HepG2 (cell line): ENCODE data around the gene COG4. TPM values are rescaled to one million over a fixed set of nuclear protein-coding genes. Genes with fewer than 3 reads are reported as not detected.
A peak's percentile ranks its signal among the peaks of the same experiment; 100 is the strongest.

Source experiments
- ARID2 ChIP-seq: sonication (generic); formaldehyde crosslinking; IDR thresholded peaks from 2 replicates; pipeline ENCODE4 v1.8.1; 2022; ENCODE audit warnings: mild to moderate bottlenecking, missing genetic modification reagents, borderline replicate concordance
- ASH2L ChIP-seq: fragments of 300-600, 200-600 bp; sonication (generic); IDR thresholded peaks from 2 replicates; pipeline ENCODE4 v1.7.0; 2017; ENCODE audit warnings: low read depth, mild to moderate bottlenecking, moderate library complexity, mixed read lengths, low read length; ENCODE audit not compliant: insufficient read length
- CCDC6 ChIP-seq: sonication (generic); formaldehyde crosslinking; IDR thresholded peaks from 2 replicates; pipeline ENCODE4 v1.8.1; 2022; ENCODE audit warnings: mild to moderate bottlenecking, missing genetic modification reagents, moderate library complexity
- DPF2 ChIP-seq: sonication (generic); formaldehyde crosslinking; IDR thresholded peaks from 2 replicates; pipeline ENCODE4 v1.4.0; 2020; ENCODE audit warnings: mild to moderate bottlenecking, low read depth, missing genetic modification reagents, borderline replicate concordance
- HNRNPUL1 ChIP-seq: fragments of 200-400 bp; formaldehyde crosslinking; IDR thresholded peaks from 2 replicates; pipeline ENCODE4 v1.6.1; 2017; ENCODE audit warnings: low read depth, mild to moderate bottlenecking, low read length, moderate library complexity
- KAT8 ChIP-seq: IDR thresholded peaks from 2 replicates; pipeline ENCODE4 v1.6.1; 2016; ENCODE audit warnings: missing genetic modification reagents, missing compliant biosample characterization
- RARG ChIP-seq: sonication (generic); formaldehyde crosslinking; IDR thresholded peaks from 2 replicates; pipeline ENCODE4 v1.4.0; 2020; ENCODE audit warnings: low read depth, mild to moderate bottlenecking, missing genetic modification reagents
- RFX1 ChIP-seq: fragments of 450-650 bp; IDR thresholded peaks from 2 replicates; pipeline ENCODE4 v1.6.1; 2017
- SPEN ChIP-seq: sonication (generic); formaldehyde crosslinking; IDR thresholded peaks from 2 replicates; pipeline ENCODE4 v1.5.1; 2020; ENCODE audit warnings: low read depth, mild to moderate bottlenecking, missing genetic modification reagents
- SRSF9 ChIP-seq: fragments of 200-400 bp; formaldehyde crosslinking; IDR thresholded peaks from 2 replicates; pipeline ENCODE4 v1.6.1; 2018; ENCODE audit warnings: borderline replicate concordance, mild to moderate bottlenecking, low read depth, low read length; ENCODE audit not compliant: insufficient read depth, poor library complexity, severe bottlenecking
- SRY ChIP-seq: sonication (generic); formaldehyde crosslinking; IDR thresholded peaks from 2 replicates; pipeline ENCODE4 v1.8.0; 2022; ENCODE audit warnings: mild to moderate bottlenecking, missing genetic modification reagents
- ZBTB3 ChIP-seq: sonication (generic); formaldehyde crosslinking; IDR thresholded peaks from 2 replicates; pipeline ENCODE4 v1.4.0; 2020; ENCODE audit warnings: low read depth, mild to moderate bottlenecking, moderate library complexity, missing genetic modification reagents, borderline replicate concordance
- ZKSCAN5 ChIP-seq: sonication (generic); formaldehyde crosslinking; IDR thresholded peaks from 2 replicates; pipeline ENCODE4 v1.5.1; 2020; ENCODE audit warnings: mild to moderate bottlenecking, missing genetic modification reagents
- ZNF136 ChIP-seq: sonication (generic); formaldehyde crosslinking; IDR thresholded peaks from 2 replicates; pipeline ENCODE4 v1.8.1; 2022; ENCODE audit warnings: low read depth, mild to moderate bottlenecking, moderate library complexity, missing genetic modification reagents
- ZNF263 ChIP-seq: sonication (generic); formaldehyde crosslinking; IDR thresholded peaks from 2 replicates; pipeline ENCODE4 v1.4.0; 2020; ENCODE audit warnings: missing genetic modification reagents
- ZNF546 ChIP-seq: sonication (generic); formaldehyde crosslinking; conservative IDR thresholded peaks from 2 replicates; pipeline ENCODE4 v1.8.1; 2023; ENCODE audit warnings: mild to moderate bottlenecking, missing genetic modification reagents
- ZSCAN22 ChIP-seq: sonication (generic); formaldehyde crosslinking; IDR thresholded peaks from 2 replicates; pipeline ENCODE4 v1.4.0; 2020; ENCODE audit warnings: mild to moderate bottlenecking, missing genetic modification reagents
- polyA plus RNA-seq, 8 experiments: library from polyadenylated mRNA; depleted of rRNA in 3 of 8; stranded (reverse) in 7 of 8; unstranded in 1 of 8; fragments of >200 nt; fragmentation: Illumina TruSeq in 4 of 8; extraction: Trizol in 4 of 8; gene quantifications; 2 replicates each; pipeline versions ENCODE4 v1.2.1 to v1.2.3, GENCODE V29; 2011 to 2016; ENCODE audit warnings: low read depth in 4 of 8, missing spikeins in 1 of 8, mixed read lengths in 1 of 8; ENCODE audit not compliant: insufficient read depth in 1 of 8
- total RNA-seq, 5 experiments: library from RNA; depleted of rRNA; stranded (reverse); fragments of >200 nt; fragmentation: Illumina TruSeq; extraction: Trizol; gene quantifications; 2 replicates each; pipeline ENCODE4 v1.2.3, GENCODE V29; 2016; ENCODE audit warnings: low read depth in 1 of 5
- TF ChIP-seq, protein P1 (sequence below): sonication (generic); formaldehyde crosslinking; IDR thresholded peaks from 2 replicates; pipeline ENCODE4 v1.4.0; 2020; ENCODE audit warnings: mild to moderate bottlenecking, missing genetic modification reagents
- TF ChIP-seq, protein P2 (sequence below): sonication (generic); formaldehyde crosslinking; IDR thresholded peaks from 2 replicates; pipeline ENCODE4 v1.4.0; 2020; ENCODE audit warnings: low read depth, missing genetic modification reagents
- TF ChIP-seq, protein P3 (sequence below), 2 experiments: IDR thresholded peaks; 2 replicates each; pipeline ENCODE4 v1.6.1; 2011 to 2012; ENCODE audit warnings: low read length in 2 of 2, borderline replicate concordance in 1 of 2, low read depth in 1 of 2, mild to moderate bottlenecking in 1 of 2, moderate library complexity in 1 of 2

COG4 gene
- total and polyA plus RNA-seq, 2 of the 13 experiments (the other 11 are each of a cell fraction or from before 2014, with no cell fraction given) = 51.1 to 73.8 TPM

DNA sequence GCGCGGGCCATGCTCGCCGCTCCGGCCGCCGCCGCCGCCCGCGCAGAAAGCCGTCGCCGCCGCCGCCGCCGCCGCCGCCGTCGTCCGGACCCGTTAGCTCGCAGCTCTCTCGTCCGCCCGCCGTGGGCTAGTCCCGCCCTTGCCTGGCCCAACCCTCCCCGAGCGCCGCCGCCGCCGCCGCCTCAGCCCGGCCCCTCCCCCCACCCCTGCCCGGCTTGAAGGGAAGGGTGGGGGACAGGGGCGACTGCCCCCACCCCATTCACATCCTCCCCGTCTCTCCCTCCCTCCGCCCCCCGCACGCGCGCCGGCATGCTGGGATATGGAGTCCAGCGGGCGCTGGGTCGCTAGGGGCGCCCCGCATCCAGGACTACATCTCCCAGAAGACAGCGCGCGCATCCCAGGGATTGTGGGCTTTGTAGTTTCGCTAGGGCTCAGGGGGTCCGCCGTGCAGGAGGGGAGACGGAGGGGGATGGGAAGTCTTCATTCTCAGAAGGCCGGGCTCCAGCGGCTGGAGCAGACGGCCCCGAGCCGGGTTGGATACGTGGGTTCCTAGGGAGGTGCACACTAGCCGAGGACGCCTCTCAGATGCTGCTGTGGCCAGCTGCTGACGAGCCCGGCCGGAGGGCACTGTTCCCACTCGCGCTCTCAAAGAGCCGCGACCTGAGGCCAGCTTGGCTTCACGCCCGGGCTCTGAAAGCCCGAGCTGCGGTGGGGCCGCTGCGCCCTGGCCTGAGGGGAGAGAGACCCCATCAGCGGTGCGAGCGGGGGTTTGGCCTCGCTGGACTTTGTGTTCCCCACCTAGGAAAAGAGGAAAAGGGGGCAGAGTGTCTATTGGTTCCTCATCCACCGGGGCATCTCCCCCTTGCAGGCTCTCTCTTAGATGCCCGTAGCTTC is 84.1 kb downstream of the COG4 start, which contains the start of gene ST3GAL2 (continued):
- TF ChIP-seq ARID2 (CRISPR knock-in tag) = peak; percentile 77; the same call in 1 of the 2 replicates
- no peak for TF ChIP-seq CCDC6 (CRISPR knock-in tag)
- TF ChIP-seq RARG (CRISPR knock-in tag) = no peak
- no peak for TF ChIP-seq HNRNPUL1
- TF ChIP-seq ZNF546 (CRISPR knock-in tag) = no peak; the same call in 1 of the 2 replicates
- TF ChIP-seq ZKSCAN5 (CRISPR knock-in tag) = no peak
- no peak for TF ChIP-seq SPEN (CRISPR knock-in tag)
- TF ChIP-seq ZNF263 = 0 out of 2 replicates have a peak, but pooled peaks have one; percentile 10
- TF ChIP-seq RFX1 = no peak
- TF ChIP-seq ZNF136 (CRISPR knock-in tag) = peak; percentile 58; the same call in 1 of the 2 replicates
- TF ChIP-seq KAT8 (CRISPR knock-in tag) = peak; percentile 75
- TF ChIP-seq, protein P1, sequence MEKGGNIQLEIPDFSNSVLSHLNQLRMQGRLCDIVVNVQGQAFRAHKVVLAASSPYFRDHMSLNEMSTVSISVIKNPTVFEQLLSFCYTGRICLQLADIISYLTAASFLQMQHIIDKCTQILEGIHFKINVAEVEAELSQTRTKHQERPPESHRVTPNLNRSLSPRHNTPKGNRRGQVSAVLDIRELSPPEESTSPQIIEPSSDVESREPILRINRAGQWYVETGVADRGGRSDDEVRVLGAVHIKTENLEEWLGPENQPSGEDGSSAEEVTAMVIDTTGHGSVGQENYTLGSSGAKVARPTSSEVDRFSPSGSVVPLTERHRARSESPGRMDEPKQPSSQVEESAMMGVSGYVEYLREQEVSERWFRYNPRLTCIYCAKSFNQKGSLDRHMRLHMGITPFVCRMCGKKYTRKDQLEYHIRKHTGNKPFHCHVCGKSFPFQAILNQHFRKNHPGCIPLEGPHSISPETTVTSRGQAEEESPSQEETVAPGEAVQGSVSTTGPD (CRISPR knock-in tag) = no peak
- peak; percentile 74 for TF ChIP-seq ASH2L
- TF ChIP-seq, protein P2, sequence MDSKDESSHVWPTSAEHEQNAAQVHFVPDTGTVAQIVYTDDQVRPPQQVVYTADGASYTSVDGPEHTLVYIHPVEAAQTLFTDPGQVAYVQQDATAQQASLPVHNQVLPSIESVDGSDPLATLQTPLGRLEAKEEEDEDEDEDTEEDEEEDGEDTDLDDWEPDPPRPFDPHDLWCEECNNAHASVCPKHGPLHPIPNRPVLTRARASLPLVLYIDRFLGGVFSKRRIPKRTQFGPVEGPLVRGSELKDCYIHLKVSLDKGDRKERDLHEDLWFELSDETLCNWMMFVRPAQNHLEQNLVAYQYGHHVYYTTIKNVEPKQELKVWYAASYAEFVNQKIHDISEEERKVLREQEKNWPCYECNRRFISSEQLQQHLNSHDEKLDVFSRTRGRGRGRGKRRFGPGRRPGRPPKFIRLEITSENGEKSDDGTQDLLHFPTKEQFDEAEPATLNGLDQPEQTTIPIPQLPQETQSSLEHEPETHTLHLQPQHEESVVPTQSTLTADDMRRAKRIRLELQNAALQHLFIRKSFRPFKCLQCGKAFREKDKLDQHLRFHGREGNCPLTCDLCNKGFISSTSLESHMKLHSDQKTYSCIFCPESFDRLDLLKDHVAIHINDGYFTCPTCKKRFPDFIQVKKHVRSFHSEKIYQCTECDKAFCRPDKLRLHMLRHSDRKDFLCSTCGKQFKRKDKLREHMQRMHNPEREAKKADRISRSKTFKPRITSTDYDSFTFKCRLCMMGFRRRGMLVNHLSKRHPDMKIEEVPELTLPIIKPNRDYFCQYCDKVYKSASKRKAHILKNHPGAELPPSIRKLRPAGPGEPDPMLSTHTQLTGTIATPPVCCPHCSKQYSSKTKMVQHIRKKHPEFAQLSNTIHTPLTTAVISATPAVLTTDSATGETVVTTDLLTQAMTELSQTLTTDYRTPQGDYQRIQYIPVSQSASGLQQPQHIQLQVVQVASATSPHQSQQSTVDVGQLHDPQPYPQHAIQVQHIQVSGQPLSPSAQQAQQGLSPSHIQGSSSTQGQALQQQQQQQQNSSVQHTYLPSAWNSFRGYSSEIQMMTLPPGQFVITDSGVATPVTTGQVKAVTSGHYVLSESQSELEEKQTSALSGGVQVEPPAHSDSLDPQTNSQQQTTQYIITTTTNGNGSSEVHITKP = peak; percentile 71; the same call in 1 of the 2 replicates
- TF ChIP-seq, protein P3, sequence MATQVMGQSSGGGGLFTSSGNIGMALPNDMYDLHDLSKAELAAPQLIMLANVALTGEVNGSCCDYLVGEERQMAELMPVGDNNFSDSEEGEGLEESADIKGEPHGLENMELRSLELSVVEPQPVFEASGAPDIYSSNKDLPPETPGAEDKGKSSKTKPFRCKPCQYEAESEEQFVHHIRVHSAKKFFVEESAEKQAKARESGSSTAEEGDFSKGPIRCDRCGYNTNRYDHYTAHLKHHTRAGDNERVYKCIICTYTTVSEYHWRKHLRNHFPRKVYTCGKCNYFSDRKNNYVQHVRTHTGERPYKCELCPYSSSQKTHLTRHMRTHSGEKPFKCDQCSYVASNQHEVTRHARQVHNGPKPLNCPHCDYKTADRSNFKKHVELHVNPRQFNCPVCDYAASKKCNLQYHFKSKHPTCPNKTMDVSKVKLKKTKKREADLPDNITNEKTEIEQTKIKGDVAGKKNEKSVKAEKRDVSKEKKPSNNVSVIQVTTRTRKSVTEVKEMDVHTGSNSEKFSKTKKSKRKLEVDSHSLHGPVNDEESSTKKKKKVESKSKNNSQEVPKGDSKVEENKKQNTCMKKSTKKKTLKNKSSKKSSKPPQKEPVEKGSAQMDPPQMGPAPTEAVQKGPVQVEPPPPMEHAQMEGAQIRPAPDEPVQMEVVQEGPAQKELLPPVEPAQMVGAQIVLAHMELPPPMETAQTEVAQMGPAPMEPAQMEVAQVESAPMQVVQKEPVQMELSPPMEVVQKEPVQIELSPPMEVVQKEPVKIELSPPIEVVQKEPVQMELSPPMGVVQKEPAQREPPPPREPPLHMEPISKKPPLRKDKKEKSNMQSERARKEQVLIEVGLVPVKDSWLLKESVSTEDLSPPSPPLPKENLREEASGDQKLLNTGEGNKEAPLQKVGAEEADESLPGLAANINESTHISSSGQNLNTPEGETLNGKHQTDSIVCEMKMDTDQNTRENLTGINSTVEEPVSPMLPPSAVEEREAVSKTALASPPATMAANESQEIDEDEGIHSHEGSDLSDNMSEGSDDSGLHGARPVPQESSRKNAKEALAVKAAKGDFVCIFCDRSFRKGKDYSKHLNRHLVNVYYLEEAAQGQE (IDR thresholded peaks at IDR 0.05; ENCODE audit: borderline replicate concordance in 1 of 2, low read depth in 1 of 2, low read length in 2 of 2) = no peak
- TF ChIP-seq DPF2 (CRISPR knock-in tag) = 0 out of 2 replicates have a peak, but pooled peaks have one; percentile 32
- TF ChIP-seq ZBTB3 (CRISPR knock-in tag) = no peak
- TF ChIP-seq ZSCAN22 (CRISPR knock-in tag) = no peak
- no peak for TF ChIP-seq SRY
- no peak for TF ChIP-seq SRSF9
